SH-SY5Y (cell line): ENCODE results near the gene PRDM8.

ENCODE experiments used
- GATA2 ChIP-seq: IDR thresholded peaks from 2 replicates; pipeline ENCODE4 v1.6.1; 2011; ENCODE audit warnings: mild to moderate bottlenecking, low read depth, low read length
- GATA3 ChIP-seq: IDR thresholded peaks from 2 replicates; pipeline ENCODE4 v1.6.1; 2011; ENCODE audit warnings: low read depth, mild to moderate bottlenecking, low read length, moderate library complexity

Gene PRDM8

DNA sequence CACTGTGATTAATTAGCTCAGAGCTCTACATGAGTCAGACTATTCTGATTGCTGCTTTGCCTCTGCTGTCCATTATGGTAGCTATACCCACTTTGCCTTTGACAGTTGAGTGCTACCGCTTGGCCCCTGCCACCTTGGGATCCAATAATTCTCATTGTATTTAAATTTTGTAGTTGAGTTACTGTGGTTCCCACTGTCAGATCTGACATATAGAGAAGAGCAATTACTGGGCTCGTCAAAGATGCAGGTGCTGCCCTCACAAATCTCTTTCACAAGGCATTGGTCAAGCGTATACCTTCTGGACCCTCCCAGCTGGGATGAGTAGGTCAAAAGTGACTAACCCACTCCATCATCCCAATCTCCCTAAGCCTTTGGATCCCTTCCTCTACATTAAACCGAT lies 18.3 kb upstream of the PRDM8 start:
- TF ChIP-seq GATA2 (no peak), GATA3 (no peak)

DNA sequence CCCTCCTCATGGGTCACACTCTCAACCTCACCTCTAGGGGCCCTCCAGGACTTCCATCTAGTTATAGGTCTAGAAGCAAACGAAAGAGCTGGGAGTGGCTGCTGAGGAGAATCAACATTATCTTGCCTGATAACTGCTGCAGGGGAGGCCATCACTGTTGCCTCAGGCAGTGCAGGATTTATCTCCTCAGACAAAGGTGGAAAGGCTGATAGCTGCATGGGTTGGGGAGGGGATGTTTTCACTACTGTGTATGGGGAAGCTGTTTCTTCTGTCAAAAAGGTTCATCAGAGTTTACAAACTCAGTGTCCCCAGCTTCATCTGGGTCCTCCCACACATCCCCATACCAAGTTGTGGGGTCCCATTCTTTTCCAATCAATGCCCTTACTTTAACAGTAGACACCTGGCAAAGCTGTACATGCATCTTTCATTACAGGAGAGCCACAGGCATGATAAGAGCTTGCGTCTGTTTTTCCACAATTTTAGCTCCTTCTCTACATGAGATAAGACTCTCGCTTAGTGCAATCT lies 17.6 kb upstream of the PRDM8 start:
- TF ChIP-seq GATA2 (no peak), GATA3 (no peak)

DNA sequence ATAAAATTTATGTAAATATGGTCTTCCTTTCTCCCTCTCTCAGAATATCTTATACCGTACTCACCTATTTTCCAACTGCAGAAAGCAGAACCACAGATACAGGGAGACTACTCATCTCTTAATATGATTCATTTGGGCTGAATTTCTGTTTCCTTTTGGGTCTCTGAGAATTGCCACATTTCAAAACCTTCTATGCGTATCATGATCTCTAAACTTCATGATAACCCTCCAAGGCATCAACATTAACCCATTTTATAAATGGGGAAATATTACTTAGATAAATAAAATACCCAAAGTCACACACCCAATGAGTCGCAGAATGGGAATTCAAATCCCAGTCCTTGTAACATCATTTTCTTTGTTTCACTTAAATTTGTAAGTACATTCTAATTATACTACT lies 16.6 kb upstream of the PRDM8 start:
- TF ChIP-seq GATA3: no peak
- TF ChIP-seq GATA2: no peak

DNA sequence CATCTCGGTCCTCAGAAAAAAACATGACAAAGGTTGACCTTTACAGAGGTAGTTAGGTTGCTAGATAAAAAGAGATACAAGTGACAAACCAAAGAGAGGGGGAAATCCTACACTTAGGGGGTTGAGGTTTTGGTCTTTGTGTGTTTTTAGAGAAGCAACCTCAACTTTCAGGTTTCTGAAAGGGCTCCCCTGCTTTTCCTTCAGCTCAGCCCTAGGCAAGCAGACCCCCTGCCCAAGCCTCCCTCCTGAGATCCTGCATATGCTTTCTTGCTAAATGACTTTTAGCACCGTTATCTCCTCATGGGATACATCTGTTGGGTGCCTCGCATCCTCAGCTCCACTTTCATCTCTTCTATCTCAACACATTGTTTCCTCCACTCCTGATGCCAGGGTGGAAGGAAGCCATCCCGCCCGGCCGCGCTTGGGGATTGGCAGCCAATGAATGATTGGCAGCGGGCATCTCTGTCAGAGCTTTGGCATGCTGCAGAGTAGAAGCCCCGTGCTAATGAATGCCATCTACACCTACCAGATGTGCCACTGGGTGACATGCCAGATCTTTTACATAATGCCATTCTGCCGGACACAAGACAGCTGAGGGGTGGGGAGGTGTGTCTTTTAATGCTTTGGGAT lies 15.0 kb upstream of the PRDM8 start:
- TF ChIP-seq GATA2 (no peak), GATA3 (no peak)

DNA sequence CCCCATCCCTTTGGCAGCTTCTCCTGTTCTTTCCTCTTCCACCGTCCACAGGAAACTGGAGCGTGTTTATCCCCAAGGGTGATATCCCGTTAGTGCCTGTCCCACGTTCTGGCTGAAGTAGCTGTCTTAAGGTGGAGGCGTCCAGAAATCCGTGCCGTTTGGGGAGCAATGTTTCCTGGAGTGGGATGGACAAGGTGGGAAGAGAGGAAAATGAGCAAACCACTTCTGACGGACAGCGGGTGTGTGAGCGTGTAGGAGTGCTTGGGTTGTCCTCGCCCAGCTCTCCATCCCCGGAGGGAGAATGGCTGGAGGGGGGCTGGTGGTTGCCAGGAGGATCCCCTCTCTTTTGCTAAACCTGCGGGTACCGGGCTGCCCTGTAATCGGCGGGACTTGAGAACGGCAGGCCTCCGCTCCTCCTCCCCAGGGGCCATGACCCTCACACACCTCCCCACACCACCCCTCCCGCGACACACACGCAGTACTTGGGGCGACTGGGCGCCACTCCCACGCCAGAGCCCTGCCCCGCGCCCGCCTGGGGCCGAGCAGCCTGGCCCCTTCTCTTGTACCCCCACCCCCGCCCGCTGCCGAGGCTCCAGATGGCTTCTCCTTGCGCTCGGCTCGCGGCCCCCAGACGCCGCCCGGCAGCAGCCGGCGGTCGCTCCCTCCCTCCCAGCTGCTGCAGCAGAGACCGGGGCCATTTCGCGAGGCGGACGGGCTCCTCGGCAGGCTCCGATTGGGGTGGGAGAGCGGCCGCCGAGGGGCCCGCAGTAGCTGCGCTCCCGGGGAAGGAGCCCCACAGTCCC lies 13.9 kb upstream of the PRDM8 start:
- TF ChIP-seq GATA3 (no peak), GATA2 (no peak)

DNA sequence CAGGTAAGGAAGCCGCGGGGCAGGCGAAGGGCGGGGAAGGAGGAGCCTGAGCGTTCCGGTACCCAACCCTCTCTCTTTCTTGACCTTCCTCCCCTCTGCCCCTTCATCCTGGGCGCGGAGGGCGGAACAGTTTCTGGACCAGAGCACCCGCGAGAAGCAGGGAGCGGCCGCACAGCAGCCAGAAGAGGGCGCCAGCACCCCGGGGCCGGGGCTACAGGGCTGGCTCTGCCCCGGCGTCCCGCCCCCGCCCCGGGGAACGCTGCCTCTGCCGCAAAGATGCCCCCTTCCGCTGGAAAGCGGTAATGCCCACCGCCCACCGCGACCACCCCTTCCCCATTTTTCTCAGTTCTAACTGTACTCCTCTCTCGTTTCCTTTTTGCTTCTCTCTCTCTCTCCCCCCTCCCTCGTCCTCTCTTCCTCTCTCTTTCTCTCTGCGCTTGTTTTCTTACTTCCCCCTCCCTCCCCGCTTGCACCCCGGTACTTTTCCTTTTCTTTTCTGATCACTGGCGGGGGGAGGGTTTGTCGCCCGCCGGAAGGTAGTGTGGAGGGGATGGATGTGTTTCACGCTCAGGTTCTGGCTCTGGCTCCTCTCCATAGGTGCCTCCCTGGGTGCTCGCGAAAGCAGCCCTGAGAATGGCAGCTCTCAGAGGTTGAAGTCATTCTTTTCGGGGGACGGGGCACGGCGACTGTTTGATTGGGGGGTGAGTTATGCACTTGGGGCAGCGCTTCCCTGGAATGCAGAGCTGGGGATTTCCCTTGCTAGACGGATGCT lies 13.1 kb upstream of the PRDM8 start:
- TF ChIP-seq GATA2 (no peak), GATA3 (no peak)

DNA sequence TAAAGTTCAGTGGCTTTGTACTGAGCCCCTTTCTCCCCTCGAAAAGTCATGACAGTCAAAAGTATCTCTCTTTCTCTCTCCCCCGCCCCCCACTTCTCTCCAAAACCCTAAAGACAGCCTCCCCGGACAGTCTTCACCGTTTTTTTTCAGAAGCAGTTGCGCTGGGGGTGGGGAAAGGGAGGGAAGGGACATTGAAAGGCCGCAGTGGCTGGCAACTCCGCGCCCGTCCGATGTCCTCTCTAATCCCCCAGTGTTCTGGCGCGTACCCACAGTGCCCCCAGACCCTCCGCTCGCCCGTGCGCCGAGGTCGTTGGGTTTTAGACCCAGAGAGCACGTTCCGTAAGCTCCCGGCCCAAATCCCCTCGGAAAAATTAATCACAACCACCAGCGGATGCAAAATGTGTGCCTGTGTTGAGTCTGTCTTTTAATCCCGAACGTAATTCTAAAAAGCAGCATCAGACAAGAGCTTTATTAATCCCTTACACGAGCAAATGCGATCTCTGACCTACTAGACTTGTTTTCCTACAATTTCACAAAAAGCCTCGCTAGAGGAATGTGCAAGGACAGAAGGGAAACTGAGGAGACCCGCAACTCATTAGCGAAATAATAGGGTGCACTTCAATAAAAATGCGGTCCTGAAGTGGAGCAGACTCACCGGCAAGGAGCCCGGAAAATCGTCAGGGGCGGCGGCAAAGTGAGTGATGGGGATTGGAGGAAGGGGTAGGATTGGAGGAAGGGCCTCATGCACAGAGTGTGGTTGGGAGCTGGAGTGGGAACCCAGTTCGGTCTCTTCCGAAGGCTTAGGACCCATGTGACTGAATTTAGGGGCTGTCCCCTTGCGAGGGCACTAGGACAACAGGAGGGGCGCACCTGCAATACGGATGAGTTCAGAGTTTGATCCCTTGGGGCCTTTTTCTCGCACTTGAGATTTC lies 12.2 kb upstream of the PRDM8 start:
- TF ChIP-seq GATA2 (no peak), GATA3 (no peak)

DNA sequence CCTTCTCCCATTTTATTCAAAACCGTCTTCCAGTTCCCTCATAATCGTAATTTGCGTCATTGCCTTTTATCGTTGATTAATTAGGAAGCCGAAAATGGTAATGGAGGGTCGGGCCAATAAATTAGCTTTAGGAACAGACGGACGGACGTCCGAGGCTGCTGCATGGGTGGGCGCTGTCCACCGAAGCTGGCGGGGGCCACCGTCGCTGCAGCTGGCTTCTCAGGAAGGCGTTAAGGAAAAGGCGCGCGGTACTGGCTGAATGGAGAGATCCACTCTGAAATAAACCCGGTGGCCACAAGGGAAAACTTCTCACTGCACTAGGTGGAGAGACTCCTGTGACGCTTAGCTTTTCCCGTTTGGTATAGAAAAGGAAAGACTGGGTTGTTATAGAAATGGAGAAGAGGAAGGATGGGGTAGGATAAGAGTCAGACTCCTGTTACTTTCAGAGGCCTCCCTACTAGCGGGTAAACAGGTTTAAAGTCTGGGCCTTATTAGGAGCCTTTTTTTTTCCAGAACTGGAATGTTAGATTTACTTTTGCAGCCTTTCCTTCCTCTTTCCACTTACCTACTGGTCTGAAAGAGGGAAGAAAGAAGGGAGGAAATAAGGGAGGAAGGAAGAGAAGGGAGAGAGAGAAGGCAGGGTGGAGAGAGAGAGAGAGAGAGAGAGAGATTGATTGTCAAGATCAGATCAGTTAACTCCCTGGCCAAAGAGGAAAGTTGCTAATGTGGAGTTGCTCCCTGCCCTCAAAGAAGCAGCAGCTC lies 11.3 kb upstream of the PRDM8 start:
- TF ChIP-seq GATA3 (no peak), GATA2 (no peak)

DNA sequence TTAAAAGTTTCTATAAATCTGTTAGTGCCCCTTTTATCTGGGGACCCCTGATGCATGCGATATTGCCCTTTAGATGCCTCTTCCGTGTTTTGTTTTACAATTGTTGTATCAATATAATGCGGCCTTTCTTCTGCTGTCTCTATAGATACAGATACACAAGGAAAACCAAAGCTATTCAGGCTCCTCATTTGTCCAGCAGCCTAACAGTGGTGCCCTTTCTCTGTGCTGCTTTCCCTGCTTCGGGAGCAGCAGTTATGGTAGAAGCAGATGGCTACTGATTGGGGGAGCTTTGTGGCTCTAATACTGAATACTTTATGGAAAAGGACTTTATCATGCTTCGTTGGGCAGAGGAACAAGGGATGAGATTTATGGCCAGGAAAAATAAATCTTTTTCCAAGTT lies 10.6 kb upstream of the PRDM8 start:
- TF ChIP-seq GATA3: no peak

DNA sequence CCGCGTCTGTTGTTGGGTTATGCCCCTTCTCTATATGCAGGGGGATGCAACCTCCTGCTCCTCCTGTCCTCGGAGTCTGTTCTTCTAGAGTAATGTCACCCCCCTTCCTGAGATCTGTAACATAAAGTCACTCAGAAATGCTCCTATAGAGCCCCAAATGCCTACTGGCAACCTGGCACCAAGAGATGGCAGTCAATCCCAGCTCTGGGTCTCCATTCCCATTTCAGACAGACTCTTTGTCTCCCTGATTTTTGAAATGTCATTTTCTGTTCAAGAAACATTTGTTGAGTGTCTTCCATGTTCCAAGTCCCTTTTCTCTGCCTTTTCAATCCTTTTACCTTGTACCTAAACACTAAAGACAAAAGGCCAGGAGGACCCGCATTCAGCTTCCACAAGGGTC lies 9.6 kb upstream of the PRDM8 start:
- TF ChIP-seq GATA2 (no peak), GATA3 (no peak)

DNA sequence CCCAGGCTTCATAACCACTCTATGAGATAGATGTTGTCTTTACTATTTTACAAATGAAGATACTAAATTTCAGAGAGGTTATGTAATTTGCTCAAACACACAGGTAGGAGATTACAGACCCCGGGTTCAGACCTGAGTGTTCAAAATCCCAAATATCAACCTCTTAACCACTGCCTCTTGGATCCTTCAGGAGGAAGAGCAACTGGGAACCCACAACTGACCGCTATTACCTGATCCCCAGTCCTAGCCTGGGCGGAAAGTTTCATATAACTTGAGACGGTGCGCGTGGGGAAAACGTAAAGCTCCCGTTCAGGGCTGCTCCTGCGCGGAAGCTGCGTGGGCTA lies 8.9 kb upstream of the PRDM8 start:
- TF ChIP-seq GATA2: no peak

DNA sequence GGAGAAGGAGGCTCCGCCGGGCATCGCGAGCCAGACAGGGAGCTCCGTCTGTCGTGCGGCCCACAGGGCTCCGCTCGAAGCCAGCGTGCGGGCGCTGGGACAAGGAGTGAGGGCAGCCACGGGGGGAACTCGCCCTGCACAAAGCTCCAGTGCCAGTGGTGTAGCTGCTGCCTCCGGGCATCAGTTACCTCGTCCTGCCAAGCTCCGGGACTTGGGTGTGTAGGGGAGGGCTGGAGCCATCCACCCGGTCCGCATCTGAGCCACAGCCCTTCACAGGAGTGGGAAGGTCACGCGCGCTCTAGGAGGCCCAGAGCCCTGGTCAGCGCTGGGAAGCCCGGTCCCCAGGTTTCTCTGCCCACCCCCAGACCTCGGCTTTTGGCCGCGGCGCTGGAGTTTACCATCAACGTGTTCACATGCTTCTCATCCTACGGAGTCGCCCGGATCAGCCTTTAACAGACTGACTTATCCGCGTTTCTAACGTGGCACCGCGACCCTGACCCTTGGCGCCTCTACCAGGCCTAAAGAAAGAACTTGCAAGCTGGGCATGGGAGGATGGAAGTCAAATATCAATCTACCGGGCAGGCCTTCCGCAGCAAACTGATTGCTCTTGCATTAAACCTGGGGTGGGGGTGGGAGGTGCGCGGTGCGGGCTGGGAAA lies 8.4 kb upstream of the PRDM8 start:
- no peak for TF ChIP-seq GATA2
- TF ChIP-seq GATA3: no peak

DNA sequence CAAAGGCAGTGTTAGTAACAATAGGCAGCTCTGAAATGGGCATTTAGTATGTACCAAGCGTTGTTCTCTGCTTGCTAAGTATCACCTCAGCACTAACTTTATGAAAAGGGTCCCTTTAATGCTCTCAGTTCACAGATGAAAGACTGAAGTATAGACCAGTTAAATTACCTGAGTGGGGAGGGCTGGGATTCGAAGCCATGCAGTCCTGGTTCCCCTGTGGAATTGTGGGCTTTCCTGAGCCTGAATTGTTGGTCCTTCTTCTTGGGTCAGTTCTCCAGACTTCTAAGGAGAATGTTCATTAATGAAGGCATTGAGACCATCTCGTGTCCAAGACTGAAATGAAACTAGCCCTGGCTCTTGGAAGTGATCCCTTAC lies 7.7 kb upstream of the PRDM8 start:
- TF ChIP-seq GATA2 (no peak), GATA3 (no peak)
